Measurements from ENCODE around the gene SPTY2D1.

DNA sequence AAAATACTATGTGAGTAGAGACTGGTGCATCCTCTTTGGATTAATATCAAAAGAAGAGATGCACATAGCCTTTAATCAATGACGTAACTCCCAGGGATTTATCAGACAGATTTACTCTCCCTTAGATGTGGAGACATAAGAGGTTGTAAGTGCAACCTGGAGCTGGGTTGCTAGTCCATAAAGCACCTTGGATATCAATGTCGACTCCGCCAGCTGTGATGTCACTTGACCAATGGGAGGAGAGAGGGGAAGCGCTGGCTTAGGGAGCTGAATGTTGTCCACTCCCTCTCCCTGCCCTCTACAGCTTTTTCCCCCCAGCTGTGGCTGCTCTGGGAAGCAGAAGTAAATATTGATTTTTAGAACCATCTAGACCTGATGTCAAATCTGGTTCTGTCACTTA, 35.6 kb upstream of the SPTY2D1 start:
- TF ChIP-seq, protein P1, sequence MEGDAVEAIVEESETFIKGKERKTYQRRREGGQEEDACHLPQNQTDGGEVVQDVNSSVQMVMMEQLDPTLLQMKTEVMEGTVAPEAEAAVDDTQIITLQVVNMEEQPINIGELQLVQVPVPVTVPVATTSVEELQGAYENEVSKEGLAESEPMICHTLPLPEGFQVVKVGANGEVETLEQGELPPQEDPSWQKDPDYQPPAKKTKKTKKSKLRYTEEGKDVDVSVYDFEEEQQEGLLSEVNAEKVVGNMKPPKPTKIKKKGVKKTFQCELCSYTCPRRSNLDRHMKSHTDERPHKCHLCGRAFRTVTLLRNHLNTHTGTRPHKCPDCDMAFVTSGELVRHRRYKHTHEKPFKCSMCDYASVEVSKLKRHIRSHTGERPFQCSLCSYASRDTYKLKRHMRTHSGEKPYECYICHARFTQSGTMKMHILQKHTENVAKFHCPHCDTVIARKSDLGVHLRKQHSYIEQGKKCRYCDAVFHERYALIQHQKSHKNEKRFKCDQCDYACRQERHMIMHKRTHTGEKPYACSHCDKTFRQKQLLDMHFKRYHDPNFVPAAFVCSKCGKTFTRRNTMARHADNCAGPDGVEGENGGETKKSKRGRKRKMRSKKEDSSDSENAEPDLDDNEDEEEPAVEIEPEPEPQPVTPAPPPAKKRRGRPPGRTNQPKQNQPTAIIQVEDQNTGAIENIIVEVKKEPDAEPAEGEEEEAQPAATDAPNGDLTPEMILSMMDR (IDR thresholded peaks at IDR 0.05): no peak
- no peak for TF ChIP-seq POLR2AphosphoS5 (IDR thresholded peaks at IDR 0.05)
- no peak for TF ChIP-seq POLR2A (IDR thresholded peaks at IDR 0.05)
- no peak for TF ChIP-seq EP300 (IDR thresholded peaks at IDR 0.05)
